Measurements from ENCODE around the gene RPL11. TPM values are rescaled to one million over a fixed set of nuclear protein-coding genes. Genes with fewer than 3 reads are reported as not detected.

The RPL11 gene
- total RNA-seq, 4 donors from 2014 or later = 864 to 1,286 (median 1,238) TPM

- Histone ChIP-seq H3K27ac (no peak overlapping the region), H3K9me3 (no peaks in the 10 kb centered on the region), H3K27me3 (no peaks in the 10 kb centered on the region), H3K4me1 (peaks cover 29% of the 10 kb centered on the region), H3K4me3 (no peak overlapping the region), H3K36me3 (peaks cover 4% of the 10 kb centered on the region)
- 68% methylated on average over 5 of the region's 5 CpGs for WGBS
- DNase-seq (ENCODE audit: low spot score in 2 of 2) = no peak
- no peak for TF ChIP-seq EP300 (IDR thresholded peaks at IDR 0.05)
- TF ChIP-seq POLR2A (IDR thresholded peaks at IDR 0.05) = no peak
- TF ChIP-seq CTCF (IDR thresholded peaks at IDR 0.05) = no peak
- no peak for TF ChIP-seq POLR2AphosphoS5 (IDR thresholded peaks at IDR 0.05)
Observed at GRCh38 chr1:23741609-23742008, 50.0 kb downstream of the RPL11 start.

GRCh38 chr1:23742670-23743286, 51.2 kb downstream of the RPL11 start:
- Histone ChIP-seq H3K4me3 (peak overlapping the region; percentile 81), H3K4me1 (peaks cover 40% of the 10 kb centered on the region), H3K27me3 (no peaks in the 10 kb centered on the region), H3K27ac (peak overlapping the region; percentile 90), H3K9me3 (no peaks in the 10 kb centered on the region), H3K36me3 (peaks cover 5% of the 10 kb centered on the region)
- TF ChIP-seq POLR2A (IDR thresholded peaks at IDR 0.05) (no peak), CTCF (IDR thresholded peaks at IDR 0.05) (no peak), EP300 (IDR thresholded peaks at IDR 0.05) (no peak), POLR2AphosphoS5 (IDR thresholded peaks at IDR 0.05) (no peak)
- WGBS = 27% methylated on average over 9 of the region's 28 CpGs
- peak in 1 of 2 donors; percentile 62 for DNase-seq (ENCODE audit: low spot score in 2 of 2)

- H3K27ac ChIP-seq = peak within 1 kb of the TSS; percentile 90
- TF ChIP-seq POLR2A (IDR thresholded peaks at IDR 0.05) (peak in 1 of 2 donors; percentile 65), POLR2AphosphoS5 (IDR thresholded peaks at IDR 0.05) (peak; percentile 34 to 81 (median 69)), EP300 (IDR thresholded peaks at IDR 0.05) (no peak)
- no peaks in the 10 kb centered on the region for H3K9me3 ChIP-seq
- H3K4me1 ChIP-seq = peaks cover 47% of the 10 kb centered on the region
- peak within 1 kb of the TSS; percentile 81 for H3K4me3 ChIP-seq
- H3K27me3 ChIP-seq = no peaks in the 10 kb centered on the region
- H3K36me3 ChIP-seq = peaks cover 5% of the 10 kb centered on the region
- WGBS = 0% methylated on average over 3 of the region's 119 CpGs
- peak; percentile 81 to 84 for DNase-seq (ENCODE audit: low spot score in 2 of 2)
Observed at GRCh38 chr1:23743287-23744152, 51.9 kb downstream of the RPL11 start, which contains the start of gene ELOA. ELOA (plus strand) TSS chr1:23743471; CDS start chr1:23743504, 33 bp downstream.

- H3K27me3 ChIP-seq = no peaks in the 10 kb centered on the region
- TF ChIP-seq CTCF (IDR thresholded peaks at IDR 0.05) = peak; percentile 23 to 44
- TF ChIP-seq POLR2AphosphoS5 (IDR thresholded peaks at IDR 0.05) = no peak
- WGBS = 36% methylated on average over 1 of the region's 1 CpG
- peaks cover 13% of the 10 kb centered on the region for H3K36me3 ChIP-seq
- H3K4me1 ChIP-seq = peaks cover 48% of the 10 kb centered on the region
- H3K9me3 ChIP-seq = no peaks in the 10 kb centered on the region
- H3K27ac ChIP-seq = no peak overlapping the region
- H3K4me3 ChIP-seq = no peak overlapping the region
- DNase-seq (ENCODE audit: low spot score in 2 of 2) = no peak
Observed at GRCh38 chr1:23745515-23745914, 53.9 kb downstream of the RPL11 start.

Other genes starting within 250 kb of the RPL11 start
- gene ASAP3, start 207.6 kb upstream of the RPL11 start, total RNA-seq = 100 to 1,000 TPM in 2 of 4 donors, 10 to 100 TPM in 2; 68.7 to 130 (median 88.5) TPM
- 10 to 100 TPM in 2 of 4 donors, 1 to 10 TPM in 2; 4.5 to 12.9 (median 8.4) TPM for gene E2F2, start 160.6 kb upstream of the RPL11 start, total RNA-seq
- gene ID3, start 132.3 kb upstream of the RPL11 start, total RNA-seq = 100 to 1,000 TPM in 3 of 4 donors, 10 to 100 TPM in 1; 91.1 to 194 (median 149) TPM
- 10 to 100 TPM; 38.2 to 58.2 (median 42.8) TPM for gene ELOA, start 51.7 kb downstream of the RPL11 start, total RNA-seq
- gene PITHD1, start 86.6 kb downstream of the RPL11 start, total RNA-seq = 10 to 100 TPM; 49.4 to 93.1 (median 74.3) TPM
- gene LYPLA2, start 99.3 kb downstream of the RPL11 start, total RNA-seq = 10 to 100 TPM; 52.7 to 76.9 (median 63.6) TPM
- gene GALE, start 108.9 kb downstream of the RPL11 start, total RNA-seq = 10 to 100 TPM; 15.4 to 26.6 (median 16.9) TPM
- 10 to 100 TPM; 17.7 to 41.9 (median 29.3) TPM for gene HMGCL, start 133.6 kb downstream of the RPL11 start, total RNA-seq
- 10 to 100 TPM; 11.8 to 17.6 (median 13.8) TPM for gene FUCA1, start 176.5 kb downstream of the RPL11 start, total RNA-seq
- not detected for gene CNR2, start 221.6 kb downstream of the RPL11 start, total RNA-seq

Measured in suprapubic skin (tissue), 4 donors.